Measurements from ENCODE around the gene HYAL3.
A peak's percentile ranks its signal among the peaks of the same experiment; 100 is the strongest.
"Not testable (repeated sequence)": the region's sequence is repeated elsewhere in the genome, so short reads cannot be mapped to it uniquely, and the experiment has no call there.

HYAL3 gene

GRCh38 chr3:50274371-50275104, 24.7 kb downstream of the HYAL3 start:
- no peak overlapping the region for H3K4ac ChIP-seq (ENCODE audit: low read depth, low read length)
- H3K56ac ChIP-seq (ENCODE audit: low read length) = no peak overlapping the region
- H2BK5ac ChIP-seq (ENCODE audit: low read length) = no peak overlapping the region
- no peak overlapping the region for H3K4me3 ChIP-seq (ENCODE audit: low read length)
- no peak overlapping the region for H2BK120ac ChIP-seq (ENCODE audit: low read depth, low read length)
- H3K79me1 ChIP-seq (ENCODE audit: low read length) = no peaks in the 10 kb centered on the region
- no peak overlapping the region for H3K4me2 ChIP-seq (ENCODE audit: low read length)
- no peak overlapping the region for H3K9ac ChIP-seq (ENCODE audit: low read length)
- peak; percentile 90 for DNase-seq
- H2BK15ac ChIP-seq (replicated peaks; ENCODE audit: low read depth) = no peak overlapping the region
- no peak overlapping the region for H3K27ac ChIP-seq (ENCODE audit: low read depth, low read length)
- H3K18ac ChIP-seq (ENCODE audit: low read length) = no peak overlapping the region
- no peak overlapping the region for H3K23ac ChIP-seq (ENCODE audit: low read length)
- H3K27me3 ChIP-seq (ENCODE audit: insufficient read depth, low read length, poor library complexity) = peaks cover 11% of the 10 kb centered on the region
- H3K36me3 ChIP-seq (ENCODE audit: control insufficient read depth, insufficient read depth, low read length) = no peaks in the 10 kb centered on the region
- no peak overlapping the region for H2AK5ac ChIP-seq (ENCODE audit: low read length)
- H3K4me1 ChIP-seq (ENCODE audit: control insufficient read depth, low read depth, low read length) = peaks cover 3% of the 10 kb centered on the region
- no peak overlapping the region for H4K5ac ChIP-seq (ENCODE audit: low read length)
- no peak overlapping the region for H4K8ac ChIP-seq (ENCODE audit: low read depth, low read length)
- H3K79me2 ChIP-seq (ENCODE audit: control insufficient read depth, insufficient read depth, low read length) = no peaks in the 10 kb centered on the region
- WGBS (ENCODE audit: extremely low coverage, insufficient coverage, low lambda C conversion rate) = no CpG with 5 or more reads among the region's 26 CpGs

DNA sequence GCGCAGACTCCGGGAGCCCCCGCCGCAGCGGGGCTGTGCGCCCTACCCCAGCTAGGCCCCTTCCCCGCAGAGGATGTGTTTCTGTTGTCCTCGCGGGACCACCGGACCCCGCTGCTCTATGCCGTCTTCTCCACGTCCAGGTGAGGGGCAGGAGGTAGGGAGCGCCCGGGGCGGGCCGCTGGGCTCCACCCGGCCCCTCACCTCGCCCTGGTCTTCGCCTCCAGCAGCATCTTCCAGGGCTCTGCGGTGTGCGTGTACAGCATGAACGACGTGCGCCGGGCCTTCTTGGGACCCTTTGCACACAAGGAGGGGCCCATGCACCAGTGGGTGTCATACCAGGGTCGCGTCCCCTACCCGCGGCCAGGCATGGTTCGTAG, 25.5 kb downstream of the HYAL3 start:
- no peak overlapping the region for H3K27ac ChIP-seq (ENCODE audit: low read depth, low read length)
- H3K4ac ChIP-seq (ENCODE audit: low read depth, low read length) = no peak overlapping the region
- DNase-seq = no peak
- H3K4me1 ChIP-seq (ENCODE audit: control insufficient read depth, low read depth, low read length) = peaks cover 3% of the 10 kb centered on the region
- no peak overlapping the region for H3K4me3 ChIP-seq (ENCODE audit: low read length)
- no peak overlapping the region for H2AK5ac ChIP-seq (ENCODE audit: low read length)
- peaks cover 11% of the 10 kb centered on the region for H3K27me3 ChIP-seq (ENCODE audit: insufficient read depth, low read length, poor library complexity)
- H2BK15ac ChIP-seq (replicated peaks; ENCODE audit: low read depth) = no peak overlapping the region
- no peak overlapping the region for H2BK5ac ChIP-seq (ENCODE audit: low read length)
- WGBS (ENCODE audit: extremely low coverage, insufficient coverage, low lambda C conversion rate) = no CpG with 5 or more reads among the region's 31 CpGs
- no peaks in the 10 kb centered on the region for H3K36me3 ChIP-seq (ENCODE audit: control insufficient read depth, insufficient read depth, low read length)
- no peaks in the 10 kb centered on the region for H3K79me1 ChIP-seq (ENCODE audit: low read length)
- H3K4me2 ChIP-seq (ENCODE audit: low read length) = no peak overlapping the region
- H2BK120ac ChIP-seq (ENCODE audit: low read depth, low read length) = no peak overlapping the region
- no peaks in the 10 kb centered on the region for H3K79me2 ChIP-seq (ENCODE audit: control insufficient read depth, insufficient read depth, low read length)
- H3K9ac ChIP-seq (ENCODE audit: low read length) = no peak overlapping the region
- H3K23ac ChIP-seq (ENCODE audit: low read length) = no peak overlapping the region
- no peak overlapping the region for H4K5ac ChIP-seq (ENCODE audit: low read length)
- no peak overlapping the region for H3K18ac ChIP-seq (ENCODE audit: low read length)
- peak overlapping the region; percentile 25 for H3K56ac ChIP-seq (ENCODE audit: low read length)
- H4K8ac ChIP-seq (ENCODE audit: low read depth, low read length) = no peak overlapping the region

- Histone ChIP-seq H2BK120ac (ENCODE audit: low read depth, low read length) (no peak overlapping the region), H3K56ac (ENCODE audit: low read length) (peak overlapping the region; percentile 88), H3K9ac (ENCODE audit: low read length) (peak overlapping the region; percentile 68), H3K36me3 (ENCODE audit: control insufficient read depth, insufficient read depth, low read length) (no peaks in the 10 kb centered on the region), H3K79me2 (ENCODE audit: control insufficient read depth, insufficient read depth, low read length) (no peaks in the 10 kb centered on the region), H3K18ac (ENCODE audit: low read length) (no peak overlapping the region), H3K23ac (ENCODE audit: low read length) (no peak overlapping the region), H2BK5ac (ENCODE audit: low read length) (no peak overlapping the region), H3K4ac (ENCODE audit: low read depth, low read length) (no peak overlapping the region), H2BK15ac (replicated peaks; ENCODE audit: low read depth) (no peak overlapping the region), H3K4me1 (ENCODE audit: control insufficient read depth, low read depth, low read length) (peaks cover 3% of the 10 kb centered on the region), H3K79me1 (ENCODE audit: low read length) (no peaks in the 10 kb centered on the region), H3K4me2 (ENCODE audit: low read length) (peak overlapping the region; percentile 21), H4K8ac (ENCODE audit: low read depth, low read length) (no peak overlapping the region), H4K5ac (ENCODE audit: low read length) (no peak overlapping the region), H3K4me3 (ENCODE audit: low read length) (no peak overlapping the region), H3K27me3 (ENCODE audit: insufficient read depth, low read length, poor library complexity) (peaks cover 11% of the 10 kb centered on the region), H2AK5ac (ENCODE audit: low read length) (no peak overlapping the region), H3K27ac (ENCODE audit: low read depth, low read length) (no peak overlapping the region)
- peak; percentile 79 for DNase-seq
- no CpG with 5 or more reads among the region's 61 CpGs for WGBS (ENCODE audit: extremely low coverage, insufficient coverage, low lambda C conversion rate)
Measured at GRCh38 chr3:50272911-50273688, 26.1 kb downstream of the HYAL3 start.

DNA sequence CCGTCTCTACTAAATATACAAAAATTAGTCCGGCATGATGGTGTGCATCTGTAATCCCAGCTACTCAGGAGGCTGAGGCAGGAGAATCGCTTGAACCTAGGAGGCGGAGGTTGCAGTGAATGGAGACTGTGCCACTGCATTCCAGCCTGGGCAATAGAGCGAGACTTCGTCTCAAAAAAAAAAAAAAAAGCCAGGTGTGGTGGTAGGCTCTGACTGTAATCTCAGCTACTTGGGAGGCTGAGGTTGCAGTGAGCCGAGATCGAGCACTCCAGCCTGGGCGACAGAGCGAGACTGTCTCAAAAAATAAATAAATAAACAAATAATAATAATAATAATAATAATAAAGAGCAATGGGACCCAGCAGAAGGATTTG, 26.7 kb downstream of the HYAL3 start:
- H3K79me2 ChIP-seq (ENCODE audit: control insufficient read depth, insufficient read depth, low read length); H2BK5ac ChIP-seq (ENCODE audit: low read length); H3K18ac ChIP-seq (ENCODE audit: low read length); H3K9ac ChIP-seq (ENCODE audit: low read length); H3K56ac ChIP-seq (ENCODE audit: low read length); H2BK120ac ChIP-seq (ENCODE audit: low read depth, low read length); H3K4ac ChIP-seq (ENCODE audit: low read depth, low read length); H3K4me3 ChIP-seq (ENCODE audit: low read length); H3K4me2 ChIP-seq (ENCODE audit: low read length); H4K8ac ChIP-seq (ENCODE audit: low read depth, low read length); DNase-seq; H3K79me1 ChIP-seq (ENCODE audit: low read length); H3K36me3 ChIP-seq (ENCODE audit: control insufficient read depth, insufficient read depth, low read length); H4K5ac ChIP-seq (ENCODE audit: low read length); H3K4me1 ChIP-seq (ENCODE audit: control insufficient read depth, low read depth, low read length); H3K23ac ChIP-seq (ENCODE audit: low read length); H2AK5ac ChIP-seq (ENCODE audit: low read length); H3K27ac ChIP-seq (ENCODE audit: low read depth, low read length); H2BK15ac ChIP-seq (replicated peaks; ENCODE audit: low read depth): not testable (repeated sequence)
- peaks cover 11% of the 10 kb centered on the region for H3K27me3 ChIP-seq (ENCODE audit: insufficient read depth, low read length, poor library complexity)
- WGBS (ENCODE audit: extremely low coverage, insufficient coverage, low lambda C conversion rate) = no CpG with 5 or more reads among the region's 10 CpGs

DNA sequence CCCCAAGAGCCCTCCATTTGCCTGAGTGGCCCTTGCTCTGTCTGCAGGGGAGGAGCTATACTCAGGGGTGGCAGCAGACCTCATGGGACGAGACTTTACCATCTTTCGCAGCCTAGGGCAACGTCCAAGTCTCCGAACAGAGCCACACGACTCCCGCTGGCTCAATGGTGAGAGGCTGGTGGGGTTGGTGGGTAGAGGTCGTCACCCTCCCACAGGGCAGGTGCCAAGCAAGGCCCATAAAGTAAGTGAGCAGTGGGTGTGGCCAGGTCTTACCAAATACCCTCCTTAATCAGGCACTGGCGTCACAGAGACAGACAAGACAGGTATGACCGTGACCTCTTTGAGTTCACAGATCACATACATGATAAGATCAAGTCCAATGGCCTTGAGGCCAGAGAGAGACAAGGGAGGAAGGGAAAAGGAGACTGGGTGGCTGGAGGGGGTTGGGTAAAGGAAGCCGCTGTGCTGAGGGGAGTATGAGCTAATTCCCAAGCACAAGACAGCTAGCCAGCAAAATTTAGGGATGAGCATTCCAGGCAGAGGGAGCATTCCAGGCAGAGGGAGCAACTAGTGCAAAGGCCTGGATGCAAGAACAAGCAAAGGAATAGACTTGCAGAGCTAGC, 27.8 kb downstream of the HYAL3 start:
- DNase-seq = peak; percentile 80
- no CpG with 5 or more reads among the region's 10 CpGs for WGBS (ENCODE audit: extremely low coverage, insufficient coverage, low lambda C conversion rate)
- no peaks in the 10 kb centered on the region for H3K36me3 ChIP-seq (ENCODE audit: control insufficient read depth, insufficient read depth, low read length)
- H2BK5ac ChIP-seq (ENCODE audit: low read length) = no peak overlapping the region
- H2BK120ac ChIP-seq (ENCODE audit: low read depth, low read length) = no peak overlapping the region
- no peak overlapping the region for H3K4me2 ChIP-seq (ENCODE audit: low read length)
- no peak overlapping the region for H2BK15ac ChIP-seq (replicated peaks; ENCODE audit: low read depth)
- peaks cover 10% of the 10 kb centered on the region for H3K27me3 ChIP-seq (ENCODE audit: insufficient read depth, low read length, poor library complexity)
- H2AK5ac ChIP-seq (ENCODE audit: low read length) = no peak overlapping the region
- H3K23ac ChIP-seq (ENCODE audit: low read length) = no peak overlapping the region
- H3K4ac ChIP-seq (ENCODE audit: low read depth, low read length) = no peak overlapping the region
- H3K79me2 ChIP-seq (ENCODE audit: control insufficient read depth, insufficient read depth, low read length) = no peaks in the 10 kb centered on the region
- no peak overlapping the region for H4K8ac ChIP-seq (ENCODE audit: low read depth, low read length)
- peaks cover 8% of the 10 kb centered on the region for H3K4me1 ChIP-seq (ENCODE audit: control insufficient read depth, low read depth, low read length)
- H3K56ac ChIP-seq (ENCODE audit: low read length) = peak overlapping the region; percentile 62
- no peak overlapping the region for H3K9ac ChIP-seq (ENCODE audit: low read length)
- H4K5ac ChIP-seq (ENCODE audit: low read length) = no peak overlapping the region
- H3K4me3 ChIP-seq (ENCODE audit: low read length) = no peak overlapping the region
- no peak overlapping the region for H3K18ac ChIP-seq (ENCODE audit: low read length)
- no peak overlapping the region for H3K27ac ChIP-seq (ENCODE audit: low read depth, low read length)
- no peaks in the 10 kb centered on the region for H3K79me1 ChIP-seq (ENCODE audit: low read length)

Measured in mesendoderm (in vitro differentiated cells).